ENCODE results near the gene C1orf116.

DNA sequence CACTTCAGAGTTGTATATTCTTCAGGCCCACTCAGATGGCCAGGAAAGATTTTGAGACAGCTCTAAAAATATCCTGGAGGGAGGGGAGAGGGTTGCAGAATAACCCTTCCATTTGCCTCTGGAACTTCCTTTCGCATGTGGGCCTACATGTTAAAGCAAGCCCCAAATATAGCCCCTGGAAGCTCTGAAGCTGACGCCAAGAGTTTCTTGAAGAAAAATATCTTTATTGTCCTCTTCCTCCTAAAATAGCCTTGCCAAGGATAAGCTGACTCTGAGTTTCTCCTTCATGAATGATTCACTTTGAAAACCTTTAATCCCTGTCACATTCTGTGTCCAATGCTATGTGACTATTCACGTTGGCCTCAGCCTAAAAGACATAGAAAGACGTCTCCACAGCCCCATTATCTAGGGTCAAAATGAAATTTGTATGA lies 6.4 kb downstream of the C1orf116 start:
- TF ChIP-seq, protein P1, sequence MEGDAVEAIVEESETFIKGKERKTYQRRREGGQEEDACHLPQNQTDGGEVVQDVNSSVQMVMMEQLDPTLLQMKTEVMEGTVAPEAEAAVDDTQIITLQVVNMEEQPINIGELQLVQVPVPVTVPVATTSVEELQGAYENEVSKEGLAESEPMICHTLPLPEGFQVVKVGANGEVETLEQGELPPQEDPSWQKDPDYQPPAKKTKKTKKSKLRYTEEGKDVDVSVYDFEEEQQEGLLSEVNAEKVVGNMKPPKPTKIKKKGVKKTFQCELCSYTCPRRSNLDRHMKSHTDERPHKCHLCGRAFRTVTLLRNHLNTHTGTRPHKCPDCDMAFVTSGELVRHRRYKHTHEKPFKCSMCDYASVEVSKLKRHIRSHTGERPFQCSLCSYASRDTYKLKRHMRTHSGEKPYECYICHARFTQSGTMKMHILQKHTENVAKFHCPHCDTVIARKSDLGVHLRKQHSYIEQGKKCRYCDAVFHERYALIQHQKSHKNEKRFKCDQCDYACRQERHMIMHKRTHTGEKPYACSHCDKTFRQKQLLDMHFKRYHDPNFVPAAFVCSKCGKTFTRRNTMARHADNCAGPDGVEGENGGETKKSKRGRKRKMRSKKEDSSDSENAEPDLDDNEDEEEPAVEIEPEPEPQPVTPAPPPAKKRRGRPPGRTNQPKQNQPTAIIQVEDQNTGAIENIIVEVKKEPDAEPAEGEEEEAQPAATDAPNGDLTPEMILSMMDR (IDR thresholded peaks at IDR 0.05; ENCODE audit: low read depth, low read length): no peak
- no peak for TF ChIP-seq POLR2A (IDR thresholded peaks at IDR 0.05; ENCODE audit: extremely low read depth, insufficient read length)
- TF ChIP-seq, protein P2, sequence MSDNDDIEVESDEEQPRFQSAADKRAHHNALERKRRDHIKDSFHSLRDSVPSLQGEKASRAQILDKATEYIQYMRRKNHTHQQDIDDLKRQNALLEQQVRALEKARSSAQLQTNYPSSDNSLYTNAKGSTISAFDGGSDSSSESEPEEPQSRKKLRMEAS (IDR thresholded peaks at IDR 0.05; ENCODE audit: low read depth, low read length): no peak
- no peak for TF ChIP-seq MYC (IDR thresholded peaks at IDR 0.05; ENCODE audit: low read depth, low read length)

Data from NB4 (cell line).